RWPE1 (cell line): ENCODE measurements around the gene RAB15.

ENCODE experiments used
- CTCF ChIA-PET: fragments of 350-600 bp; sonication (Branson Sonifier 250); formaldehyde crosslinking; extraction: SDS; loops from one replicate; lab custom pipeline; 2021; lab: Yijun Ruan, JAX
- POLR2A ChIA-PET: fragments of 400-600 bp; formaldehyde crosslinking; extraction: SDS; loops from one replicate; lab custom pipeline; 2020; ENCODE audit warnings: antibody characterized with exemption; ENCODE audit not compliant: low non-redundant PET; lab: Yijun Ruan, JAX
- DNase-seq: peaks from one replicate; pipeline ENCODE4 v3.0.0; 2012; ENCODE audit warnings: low spot score
- H3K27ac ChIP-seq: fragments of 450-650 bp; 2 replicates; pipeline ENCODE4 v1.5.1; 2017
- TF ChIP-seq, protein P1 (sequence below): fragments of 450-650 bp; conservative IDR thresholded peaks from 2 replicates; pipeline ENCODE4 v1.5.1; 2017; ENCODE audit warnings: low read depth, mild to moderate bottlenecking

The RAB15 gene

DNA sequence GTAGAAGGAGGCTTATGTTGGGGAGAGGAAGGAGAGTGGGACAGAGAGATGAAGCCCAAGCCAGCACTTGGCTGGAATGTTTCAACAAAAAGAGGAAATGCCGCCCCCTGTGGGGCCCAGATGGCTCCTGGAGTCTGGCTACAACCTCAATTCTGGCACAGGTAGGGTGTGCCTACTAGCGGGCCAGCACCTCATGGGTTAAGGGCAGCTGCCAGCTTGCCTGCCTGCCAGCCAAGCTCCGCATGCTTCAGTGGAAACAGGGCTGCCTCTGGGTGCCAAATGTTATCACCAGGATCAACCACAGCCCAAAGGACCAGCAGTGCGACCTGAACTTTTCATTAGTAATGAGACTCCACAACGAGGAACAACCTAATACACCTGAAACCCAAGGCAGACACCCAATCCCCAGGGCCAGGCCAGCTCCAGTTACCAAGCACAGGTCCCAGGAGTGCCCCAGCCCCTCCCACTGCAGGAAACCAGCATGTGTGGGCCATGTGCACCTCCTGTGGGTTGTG is 11.3 kb downstream of the RAB15 start:
- TF ChIP-seq, protein P1, sequence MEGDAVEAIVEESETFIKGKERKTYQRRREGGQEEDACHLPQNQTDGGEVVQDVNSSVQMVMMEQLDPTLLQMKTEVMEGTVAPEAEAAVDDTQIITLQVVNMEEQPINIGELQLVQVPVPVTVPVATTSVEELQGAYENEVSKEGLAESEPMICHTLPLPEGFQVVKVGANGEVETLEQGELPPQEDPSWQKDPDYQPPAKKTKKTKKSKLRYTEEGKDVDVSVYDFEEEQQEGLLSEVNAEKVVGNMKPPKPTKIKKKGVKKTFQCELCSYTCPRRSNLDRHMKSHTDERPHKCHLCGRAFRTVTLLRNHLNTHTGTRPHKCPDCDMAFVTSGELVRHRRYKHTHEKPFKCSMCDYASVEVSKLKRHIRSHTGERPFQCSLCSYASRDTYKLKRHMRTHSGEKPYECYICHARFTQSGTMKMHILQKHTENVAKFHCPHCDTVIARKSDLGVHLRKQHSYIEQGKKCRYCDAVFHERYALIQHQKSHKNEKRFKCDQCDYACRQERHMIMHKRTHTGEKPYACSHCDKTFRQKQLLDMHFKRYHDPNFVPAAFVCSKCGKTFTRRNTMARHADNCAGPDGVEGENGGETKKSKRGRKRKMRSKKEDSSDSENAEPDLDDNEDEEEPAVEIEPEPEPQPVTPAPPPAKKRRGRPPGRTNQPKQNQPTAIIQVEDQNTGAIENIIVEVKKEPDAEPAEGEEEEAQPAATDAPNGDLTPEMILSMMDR, result no peak
- no peak overlapping the region for H3K27ac ChIP-seq
- DNase-seq, result no peak
- CTCF ChIA-PET, result interaction anchor here (0.7 kb wide), 1 partner anchor 54 kb away, joined by 3 read pairs; no protein-coding TSS in a partner anchor
- POLR2A ChIA-PET, result no interaction called here

DNA sequence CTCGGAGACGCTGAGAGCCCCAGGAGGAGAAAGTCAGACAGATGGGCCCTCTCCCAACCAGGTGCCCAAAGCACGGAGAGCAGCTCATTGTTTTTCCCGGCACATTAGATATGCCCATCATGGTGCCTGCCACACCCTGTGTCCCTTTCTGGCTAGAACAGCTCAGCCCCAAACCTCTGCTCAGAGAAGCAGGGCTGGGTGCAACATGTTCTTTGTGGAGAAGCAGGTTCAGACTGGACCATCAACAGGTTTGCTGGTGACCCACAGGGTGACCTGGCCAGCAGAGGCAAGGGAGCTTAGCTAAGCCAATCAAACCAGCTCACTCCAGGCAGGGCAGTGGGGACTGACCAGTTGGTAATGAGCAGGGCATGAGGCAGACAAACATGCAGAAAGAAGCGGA is 13.4 kb downstream of the RAB15 start:
- TF ChIP-seq, protein P1, result no peak
- ChIA-PET POLR2A (no interaction called here), CTCF (interaction anchor here (0.6 to 0.9 kb wide), 2 partner anchors 61 to 93 kb away, joined by 3 read pairs; no protein-coding TSS in a partner anchor)

DNA sequence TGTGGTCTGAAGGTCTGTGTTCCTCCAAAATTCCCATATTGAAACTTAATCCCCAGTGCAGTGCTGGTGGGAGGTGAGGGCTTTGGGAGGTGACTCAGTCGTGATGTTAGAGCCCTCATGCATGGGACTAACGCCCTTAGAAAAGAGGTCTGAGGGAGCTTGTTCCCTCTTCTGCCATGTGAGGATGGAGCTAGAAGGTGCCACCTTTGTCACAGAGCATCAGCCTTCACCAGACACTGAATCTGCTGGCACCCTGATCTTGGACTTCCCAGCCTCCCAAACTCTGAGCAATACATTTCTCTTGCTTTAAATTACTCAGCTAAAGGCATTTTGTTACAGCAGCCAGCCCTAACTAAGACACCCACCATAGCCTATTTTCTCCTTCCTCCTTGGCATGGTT is 13.9 kb downstream of the RAB15 start:
- TF ChIP-seq, protein P1, result no peak
- POLR2A ChIA-PET, result no interaction called here
- DNase-seq, result no peak
- CTCF ChIA-PET, result interaction anchor here (0.6 to 0.7 kb wide), 2 partner anchors 302 to 1173 kb away, joined by 3 read pairs; no protein-coding TSS in a partner anchor
- no peak overlapping the region for H3K27ac ChIP-seq

More for the DNA sequence above, 13.4 kb downstream of the RAB15 start:
- no peak overlapping the region for H3K27ac ChIP-seq
- no peak for DNase-seq

DNA sequence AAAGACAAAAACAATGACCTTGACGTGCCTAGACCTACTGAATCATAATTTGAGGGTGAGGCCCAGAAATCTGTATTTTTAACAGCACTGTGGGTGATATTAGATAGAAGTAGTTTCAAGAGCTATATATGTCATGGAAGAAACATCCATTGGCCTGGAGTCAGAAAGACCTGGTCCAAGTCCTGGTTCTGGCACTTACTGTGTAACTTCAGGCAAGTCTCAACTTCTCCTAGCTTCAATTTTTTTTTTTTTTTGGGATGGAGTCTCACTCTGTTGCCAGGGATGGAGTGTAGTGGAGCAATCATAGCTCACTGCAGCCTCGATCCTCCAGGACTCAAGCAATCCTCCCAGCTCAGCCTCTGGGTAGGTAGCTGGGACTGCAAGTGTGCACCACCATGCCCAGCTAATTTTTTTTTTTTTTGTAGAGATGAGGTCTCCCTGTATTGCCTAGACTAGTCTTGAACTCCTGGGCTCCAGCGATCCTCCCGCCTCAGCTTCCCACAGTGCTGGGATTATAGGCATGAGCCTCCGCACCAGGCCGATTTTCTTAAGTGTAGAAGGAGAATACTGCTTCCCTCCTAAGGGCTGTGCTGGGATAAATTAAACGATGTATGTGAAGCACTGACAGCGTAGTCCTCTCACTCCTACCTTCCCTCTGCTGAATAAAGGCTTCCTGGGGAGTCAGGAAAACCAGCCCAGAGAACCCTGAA is 15.3 kb downstream of the RAB15 start:
- ChIA-PET CTCF (interaction anchor here (0.6 kb wide), 1 partner anchor 682 kb away, joined by 9 read pairs; no protein-coding TSS in a partner anchor), POLR2A (no interaction called here)
- TF ChIP-seq, protein P1, result no peak
- DNase-seq, result no peak
- H3K27ac ChIP-seq, result no peak overlapping the region

DNA sequence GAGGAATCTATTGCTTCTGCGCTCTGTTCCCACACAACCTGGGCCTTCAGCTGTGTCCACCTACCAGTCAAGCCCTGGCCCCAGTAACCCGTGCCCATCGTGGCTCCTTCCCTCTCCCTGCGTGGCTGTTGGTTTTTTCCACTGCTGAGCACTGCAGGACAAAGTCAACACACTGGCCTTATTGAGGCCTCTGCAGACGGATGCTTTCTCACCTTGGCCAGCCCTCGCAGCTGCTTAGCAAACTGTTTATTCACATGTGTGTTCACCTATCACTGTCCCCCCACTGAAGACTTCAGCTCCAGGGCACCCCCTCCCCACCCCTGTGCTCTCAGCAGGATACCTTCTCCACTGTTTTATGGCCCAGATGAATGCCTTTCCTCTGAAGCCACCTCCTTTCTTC is 16.8 kb downstream of the RAB15 start:
- no peak for DNase-seq
- no peak overlapping the region for H3K27ac ChIP-seq
- ChIA-PET POLR2A (no interaction called here), CTCF (no interaction called here)
- TF ChIP-seq, protein P1, result no peak

DNA sequence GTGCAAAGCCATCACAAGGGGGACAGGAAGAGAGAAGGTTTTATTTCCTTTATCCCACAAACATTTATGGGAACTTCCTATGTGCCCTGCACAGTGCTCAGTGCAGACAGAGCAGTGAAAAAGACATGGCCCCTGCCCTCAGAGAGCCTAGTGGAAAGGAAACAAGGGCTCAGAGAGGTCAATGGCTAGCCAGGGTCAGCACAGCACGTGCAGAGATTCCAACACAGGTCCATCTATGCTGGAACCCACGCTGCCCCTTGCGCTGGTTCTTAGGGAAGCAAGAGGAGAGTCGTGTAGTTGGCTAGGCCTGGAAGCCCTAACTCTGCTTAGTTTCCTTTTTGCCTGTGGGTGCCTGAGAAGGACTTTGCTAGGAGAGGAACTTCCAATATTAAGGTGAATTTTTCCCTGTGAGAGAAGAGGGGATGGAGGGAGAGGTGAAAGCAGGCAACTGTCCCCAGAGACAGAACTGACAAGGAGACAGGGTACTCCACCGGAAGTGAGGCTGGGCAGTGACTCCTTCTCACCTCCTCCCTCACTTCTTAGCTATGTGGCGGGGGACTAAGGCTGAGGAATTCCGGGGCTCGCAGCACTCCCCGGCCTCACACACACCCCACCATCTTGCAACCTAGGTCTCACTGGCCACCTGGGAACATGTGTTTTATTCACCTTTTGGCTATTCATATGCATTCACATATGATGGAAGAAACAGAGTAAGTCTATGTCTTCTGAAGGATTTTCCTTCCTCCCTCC is 17.5 kb downstream of the RAB15 start:
- POLR2A ChIA-PET, result no interaction called here
- no peak for DNase-seq
- no peak overlapping the region for H3K27ac ChIP-seq
- TF ChIP-seq, protein P1, result no peak
- CTCF ChIA-PET, result no interaction called here
